DMS53 treated with DMSO at 0.1 percent for 48 hours (cell line): ENCODE measurements around the gene OVCH1.
"Not testable (repeated sequence)": the region's sequence is repeated elsewhere in the genome, so short reads cannot be mapped to it uniquely, and the experiment has no call there.

Source experiments
- DNase-seq: peaks from one replicate; lab custom pipeline; 2025; ENCODE audit not compliant: unreplicated experiment; lab: John Stamatoyannopoulos, UW

OVCH1 gene

DNA sequence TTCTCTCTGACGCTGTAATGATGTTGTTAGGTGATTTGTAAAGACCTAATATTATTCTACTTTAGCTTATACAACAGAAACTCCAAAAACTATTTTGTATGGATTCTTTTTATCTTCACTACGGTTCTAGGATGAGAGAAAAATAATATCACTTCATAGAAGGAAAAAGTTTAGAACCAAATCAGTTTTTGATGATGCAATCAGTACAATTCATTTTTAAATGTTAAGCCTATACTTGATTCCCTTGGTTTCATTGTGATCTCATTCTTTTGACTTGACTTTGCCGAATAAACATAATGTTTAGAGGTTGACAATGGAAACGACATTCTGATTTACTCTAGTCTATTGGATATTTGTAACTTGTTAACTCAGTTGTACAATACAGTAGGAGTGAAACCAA is 91.9 kb downstream of the OVCH1 start:
- DNase-seq, result no peak

DNA sequence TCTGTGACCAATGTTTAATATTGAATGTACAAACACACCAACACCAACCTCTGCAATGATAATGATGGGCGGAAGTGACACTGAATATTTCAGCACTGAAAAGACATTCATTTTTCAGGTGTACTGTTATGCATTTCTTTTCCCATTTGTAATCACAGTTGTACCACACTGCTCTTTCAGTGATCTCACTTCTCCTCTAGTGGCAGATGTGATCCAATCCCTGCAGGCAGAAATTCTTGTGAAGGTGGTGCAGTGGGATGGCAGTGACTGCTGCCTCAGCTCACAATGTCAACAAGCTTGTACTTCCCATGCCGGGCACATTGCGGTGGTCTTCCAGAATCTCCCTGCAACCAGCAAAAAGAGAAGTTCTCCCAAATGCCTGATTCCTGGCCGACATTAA is 93.5 kb downstream of the OVCH1 start:
- no peak for DNase-seq

DNA sequence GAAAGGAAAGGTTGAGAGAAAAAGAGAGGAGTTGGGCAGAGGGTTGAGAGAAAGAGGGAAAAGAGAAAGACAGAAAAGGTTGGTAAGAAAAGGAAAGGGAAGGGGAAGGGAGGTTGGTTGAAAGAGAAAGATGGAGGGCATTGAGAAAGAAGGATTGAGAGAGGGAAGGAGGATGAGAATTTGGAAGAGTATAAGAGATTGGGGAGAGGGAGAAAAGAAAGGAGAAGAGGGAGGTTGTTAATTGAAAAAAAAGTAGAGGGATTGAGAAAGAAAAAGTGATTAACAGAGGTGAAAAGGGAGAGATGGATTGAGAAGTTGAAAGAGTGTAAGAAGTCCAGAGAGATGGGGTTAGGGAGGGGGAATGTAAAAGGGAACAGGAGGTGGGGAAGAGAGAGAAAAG is 95.0 kb downstream of the OVCH1 start:
- no peak for DNase-seq

DNA sequence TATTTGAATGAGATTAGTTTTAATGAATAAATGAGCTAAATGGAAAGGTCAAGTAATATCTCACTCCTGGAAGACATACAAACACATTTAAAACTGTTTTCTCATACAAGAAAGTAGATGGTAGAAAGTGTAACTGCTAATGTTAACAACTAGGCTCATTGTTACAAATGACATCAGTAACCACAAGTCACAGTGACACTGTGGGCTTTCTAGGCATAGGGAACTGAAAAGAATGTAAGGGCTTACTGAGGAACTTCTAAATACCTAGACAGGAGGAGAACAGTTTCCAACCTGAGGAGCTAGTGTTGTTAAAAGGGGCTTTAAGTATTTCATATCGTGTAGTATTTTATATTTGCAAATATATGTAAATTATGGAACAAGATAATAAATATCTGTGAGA is 99.0 kb downstream of the OVCH1 start:
- DNase-seq, result no peak

DNA sequence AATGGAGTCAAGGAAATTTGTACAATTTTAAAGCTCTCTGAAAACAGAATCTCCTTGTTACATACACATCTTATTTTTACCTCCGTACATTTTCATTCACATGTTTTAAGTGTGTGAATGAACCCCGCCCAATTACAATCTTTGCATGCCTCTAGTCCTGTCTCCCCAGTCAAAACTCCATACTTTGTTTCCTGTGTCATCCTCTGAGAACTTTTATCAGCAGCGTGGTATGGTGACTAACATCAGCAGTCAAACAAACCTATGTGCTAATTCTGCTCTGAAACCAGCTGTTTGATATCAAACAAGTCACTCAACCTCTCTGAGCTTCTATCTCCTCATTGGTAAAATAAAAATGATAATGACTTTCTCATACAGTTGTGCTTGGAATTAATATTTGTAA is 100.7 kb downstream of the OVCH1 start:
- no peak for DNase-seq

DNA sequence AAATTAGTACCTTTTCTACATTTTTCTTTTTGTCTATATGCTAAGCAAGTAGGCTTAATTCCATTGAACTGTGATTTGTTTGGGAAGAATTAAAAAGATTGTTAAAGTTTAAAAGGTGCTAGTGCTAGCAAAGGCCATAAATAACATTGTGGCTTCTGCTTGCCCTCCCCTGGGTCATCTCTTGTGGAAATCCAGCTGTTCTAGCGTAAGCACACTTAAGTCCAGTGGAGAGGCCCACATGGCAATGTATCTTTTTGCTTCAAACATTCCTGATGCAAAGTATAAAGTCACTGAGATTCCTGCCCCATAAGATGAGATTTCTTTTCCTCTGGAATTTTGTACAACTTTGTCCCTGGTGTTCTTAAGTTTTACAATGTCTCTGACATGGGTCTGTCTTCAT is 102.1 kb downstream of the OVCH1 start:
- no peak for DNase-seq

DNA sequence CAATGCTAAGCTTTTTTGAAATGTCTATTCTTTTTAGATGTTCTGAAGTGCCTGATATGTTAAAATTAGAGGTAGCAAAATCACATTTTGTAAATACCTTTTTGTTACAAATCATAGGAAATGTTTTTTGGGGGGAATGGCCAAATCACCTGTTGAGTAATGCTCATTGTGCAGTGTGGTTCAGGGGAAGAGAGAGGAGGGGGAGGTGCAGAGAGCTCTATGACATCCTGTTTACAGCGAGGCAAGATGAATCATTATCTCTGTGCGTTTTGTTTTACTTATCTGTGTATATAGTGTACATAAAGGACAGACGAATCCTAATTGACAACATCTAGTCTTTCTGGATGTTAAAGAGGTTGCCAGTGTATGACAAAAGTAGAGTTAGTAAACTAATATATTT is 107.1 kb downstream of the OVCH1 start:
- DNase-seq, result peak; percentile 72

DNA sequence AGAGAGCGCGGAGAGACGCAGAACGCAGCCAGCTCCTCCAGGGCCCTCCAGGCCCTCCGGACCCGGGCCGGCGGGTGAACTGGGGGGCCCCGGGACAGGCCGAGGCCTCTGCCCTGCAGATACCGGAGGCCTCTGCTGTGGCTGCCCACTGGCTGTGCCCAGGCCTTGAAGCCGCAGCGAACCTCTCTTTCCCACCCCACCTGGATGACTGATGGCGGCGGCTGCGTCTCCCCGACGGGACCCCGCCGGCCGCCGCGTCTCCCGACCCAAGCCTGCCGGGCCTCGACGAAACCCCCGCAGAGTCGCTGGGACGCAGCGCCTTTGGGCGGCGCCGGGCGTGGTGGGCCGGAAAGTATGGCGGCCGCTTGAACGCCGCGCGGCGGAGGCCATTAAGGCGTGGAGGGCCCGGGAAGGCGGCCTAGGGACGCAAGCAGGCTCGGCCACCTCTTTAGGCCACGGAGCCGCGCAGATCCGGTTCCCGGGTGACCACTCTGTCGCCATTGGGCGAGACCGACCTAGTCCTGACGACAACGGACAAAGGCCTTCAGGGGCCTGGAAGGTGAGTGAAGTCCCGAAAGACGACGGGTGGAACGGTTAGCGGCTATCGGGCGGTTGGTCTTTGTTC is 108.1 kb downstream of the OVCH1 start:
- DNase-seq, result no peak

DNA sequence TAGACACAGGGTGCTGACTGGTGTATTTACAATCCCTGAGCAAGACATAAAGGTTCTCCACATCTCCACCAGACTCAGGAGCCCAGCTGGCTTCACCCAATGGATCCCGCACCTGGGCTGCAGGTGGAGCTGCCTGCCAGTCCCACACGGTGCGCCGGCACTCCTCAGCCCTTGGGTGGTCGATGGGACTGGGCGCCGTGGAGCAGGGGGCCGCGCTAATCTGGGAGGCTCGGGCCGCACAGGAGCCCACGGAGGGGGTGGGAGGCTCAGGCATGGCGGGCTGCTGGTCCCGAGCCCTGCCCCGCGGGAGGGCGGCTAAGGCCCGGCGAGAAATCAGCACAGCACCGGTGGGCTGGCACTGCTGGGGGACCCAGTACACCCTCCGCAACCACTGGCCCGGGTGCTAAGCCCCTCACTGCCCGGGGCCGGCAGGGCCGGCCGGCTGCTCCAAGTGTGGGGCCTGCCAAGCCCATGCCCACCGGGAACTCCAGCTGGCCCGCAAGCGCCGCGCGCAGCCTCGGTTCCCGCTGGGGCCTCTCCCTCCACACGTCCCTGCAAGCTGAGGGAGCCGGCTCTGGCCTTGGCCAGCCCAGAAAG is 111.3 kb downstream of the OVCH1 start:
- DNase-seq, result not testable (repeated sequence)

DNA sequence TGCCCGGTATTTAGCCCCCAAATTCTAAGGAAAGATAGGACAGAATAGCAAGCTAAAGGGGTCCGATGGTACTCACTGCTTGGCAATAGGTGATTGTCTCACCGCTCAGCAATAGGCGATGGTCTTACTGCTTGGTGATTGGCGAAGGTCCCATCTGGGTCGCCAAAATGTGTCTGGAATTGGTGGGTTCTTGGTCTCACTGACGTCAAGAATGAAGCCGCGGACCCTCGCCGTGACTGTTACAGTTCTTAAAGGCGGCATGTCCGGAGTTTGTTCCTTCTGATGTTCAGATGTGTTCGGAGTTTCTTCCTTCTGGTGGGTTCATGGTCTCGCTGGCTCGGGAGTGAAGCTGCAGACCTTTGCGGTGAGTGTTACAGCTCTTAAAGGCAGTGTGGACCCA is 112.3 kb downstream of the OVCH1 start:
- not testable (repeated sequence) for DNase-seq

DNA sequence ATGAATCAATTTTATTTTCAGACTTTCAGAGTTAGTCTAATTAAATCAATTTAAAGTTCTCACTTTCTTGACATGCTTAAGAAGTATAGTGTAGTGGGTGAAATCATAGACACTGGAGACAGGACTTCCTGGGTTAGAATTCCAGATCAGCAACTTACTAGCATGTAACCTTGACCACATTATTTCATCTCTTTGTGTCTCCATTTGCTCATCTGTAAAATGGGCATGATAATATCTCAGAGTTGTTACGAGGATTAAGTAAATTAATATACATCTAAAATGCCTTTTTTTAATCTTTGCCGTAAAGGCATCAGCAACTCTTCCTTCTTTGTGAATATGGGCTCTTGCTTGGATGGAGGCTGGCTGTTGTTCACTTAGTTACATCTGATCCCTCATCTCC is 115.2 kb downstream of the OVCH1 start:
- DNase-seq, result no peak

DNA sequence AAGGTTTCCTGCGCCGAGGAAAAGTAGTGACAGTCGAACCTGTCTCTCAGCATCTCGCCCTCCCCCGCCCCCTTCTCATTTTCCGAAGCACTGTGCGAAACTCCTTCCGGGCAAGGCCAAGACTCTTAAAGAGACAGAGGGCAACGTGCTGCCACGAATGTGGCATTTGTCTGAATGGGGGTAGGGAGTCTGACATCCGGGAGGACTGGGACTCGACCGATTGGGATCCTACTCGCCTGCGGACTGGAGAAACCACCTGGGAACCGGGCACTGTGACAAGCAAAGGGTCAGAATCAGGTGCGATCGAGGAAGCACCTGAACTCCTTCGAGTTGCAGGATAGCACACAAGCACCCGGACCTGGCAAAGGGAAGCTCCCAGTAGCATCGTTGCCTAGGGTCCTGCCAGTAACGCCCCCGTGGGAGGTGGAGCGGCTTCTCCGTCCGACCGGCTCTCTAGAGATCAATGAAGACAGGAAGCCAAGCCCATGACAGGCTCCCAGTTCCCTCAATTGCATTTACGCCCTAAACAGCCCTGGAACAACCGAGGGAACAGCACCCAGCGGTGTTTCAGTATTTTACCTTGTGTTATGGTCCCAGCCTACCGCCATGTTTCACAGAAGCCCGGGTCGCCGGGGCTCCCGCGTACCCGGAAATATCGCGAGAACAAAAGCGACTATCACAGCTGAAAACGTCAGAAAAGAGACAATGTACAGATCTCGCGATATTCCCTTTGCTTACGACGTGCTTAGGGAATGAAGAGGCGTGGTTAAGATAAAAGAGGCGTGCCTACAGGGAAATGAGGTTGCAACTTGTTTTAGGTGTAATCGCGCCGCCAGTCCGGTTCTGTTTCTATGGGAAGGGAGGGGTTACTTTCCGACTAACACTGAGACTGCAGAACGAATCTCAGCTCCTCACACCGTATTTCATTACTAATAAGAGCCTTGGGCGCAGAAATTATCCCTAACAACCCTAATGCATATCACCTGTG is 116.7 kb downstream of the OVCH1 start, which contains the start of gene ERGIC2:
TSS of gene ERGIC2 (minus strand) at position 637 of the 988 bp plus-strand sequence. CDS start 9,539 bp downstream, outside the sequence.
- DNase-seq, result peak; percentile 100
